ENCODE data around the gene SLC7A1.

- no peak for TF ChIP-seq CTCF (IDR thresholded peaks at IDR 0.05; ENCODE audit: low read length)
- no peak for TF ChIP-seq EZH2 (IDR thresholded peaks at IDR 0.05; ENCODE audit: borderline replicate concordance, low read length)
Observed at GRCh38 chr13:29500386-29500785, 95.1 kb downstream of the SLC7A1 start.
